Osteoblast (primary cell): Measurements from ENCODE around the gene ETS2. TPM values are rescaled to one million over a fixed set of nuclear protein-coding genes. Genes with fewer than 3 reads are reported as not detected.

Experiments
- DNase-seq: peaks from one replicate; pipeline ENCODE4 v3.0.0; 2011; ENCODE audit warnings: low spot score, mixed read lengths; ENCODE audit not compliant: insufficient read length; ENCODE audit errors: missing footprints
- H2AFZ ChIP-seq: 2 replicates; pipeline ENCODE4 v1.6.0; 2011; ENCODE audit warnings: mild to moderate bottlenecking, low read length
- H3K27ac ChIP-seq: 2 replicates; pipeline ENCODE4 v1.5.1; 2011; ENCODE audit warnings: mild to moderate bottlenecking, low read depth, low read length, moderate library complexity
- H3K27me3 ChIP-seq: 2 replicates; pipeline ENCODE4 v1.6.0; 2012; ENCODE audit warnings: mild to moderate bottlenecking, control low read depth, inconsistent platforms, low read length, moderate library complexity; ENCODE audit not compliant: insufficient read depth
- H3K36me3 ChIP-seq: 2 replicates; pipeline ENCODE4 v1.5.1; 2011; ENCODE audit warnings: mild to moderate bottlenecking, low read length, control low read depth, moderate library complexity; ENCODE audit not compliant: insufficient read depth
- H3K4me1 ChIP-seq: 2 replicates; pipeline ENCODE4 v1.5.1; 2011; ENCODE audit warnings: mild to moderate bottlenecking, low read length, control low read depth, moderate library complexity; ENCODE audit not compliant: insufficient read depth
- H3K4me2 ChIP-seq: 2 replicates; pipeline ENCODE4 v1.6.0; 2011; ENCODE audit warnings: mild to moderate bottlenecking, low read length; ENCODE audit not compliant: insufficient read depth
- H3K4me3 ChIP-seq: fragments of 200-600 bp; sonication (generic); 3 replicates; pipeline ENCODE4 v1.5.1; 2012; ENCODE audit warnings: mild to moderate bottlenecking, low read length, inconsistent platforms; ENCODE audit not compliant: insufficient read depth
- H3K79me2 ChIP-seq: 2 replicates; pipeline ENCODE4 v1.6.0; 2012; ENCODE audit warnings: mild to moderate bottlenecking, low read length, control low read depth, inconsistent platforms; ENCODE audit not compliant: insufficient read depth
- H3K9me3 ChIP-seq: 2 replicates; pipeline ENCODE4 v1.5.1; 2011; ENCODE audit warnings: low read depth, low read length, control low read depth
- H4K20me1 ChIP-seq: 2 replicates; pipeline ENCODE4 v1.6.0; 2012; ENCODE audit warnings: mild to moderate bottlenecking, low read length, control low read depth; ENCODE audit not compliant: insufficient read depth
- CTCF ChIP-seq: IDR thresholded peaks from 2 replicates; pipeline ENCODE4 v1.5.1; 2011; ENCODE audit warnings: mild to moderate bottlenecking, low read depth, low read length, moderate library complexity; ENCODE audit errors: extremely low read depth
- total RNA-seq: library from RNA; depleted of rRNA; stranded (reverse); fragments of >200 nt; gene quantifications from 2 replicates; pipeline ENCODE4 v1.2.3, GENCODE V29; 2012

ETS2 gene
- total RNA-seq, 1 donor: 4.0 TPM

- no peak overlapping the region for H3K27ac ChIP-seq
- no peaks in the 10 kb centered on the region for H4K20me1 ChIP-seq
Measured at GRCh38 chr21:38852708-38853107, 47.0 kb downstream of the ETS2 start.

DNA sequence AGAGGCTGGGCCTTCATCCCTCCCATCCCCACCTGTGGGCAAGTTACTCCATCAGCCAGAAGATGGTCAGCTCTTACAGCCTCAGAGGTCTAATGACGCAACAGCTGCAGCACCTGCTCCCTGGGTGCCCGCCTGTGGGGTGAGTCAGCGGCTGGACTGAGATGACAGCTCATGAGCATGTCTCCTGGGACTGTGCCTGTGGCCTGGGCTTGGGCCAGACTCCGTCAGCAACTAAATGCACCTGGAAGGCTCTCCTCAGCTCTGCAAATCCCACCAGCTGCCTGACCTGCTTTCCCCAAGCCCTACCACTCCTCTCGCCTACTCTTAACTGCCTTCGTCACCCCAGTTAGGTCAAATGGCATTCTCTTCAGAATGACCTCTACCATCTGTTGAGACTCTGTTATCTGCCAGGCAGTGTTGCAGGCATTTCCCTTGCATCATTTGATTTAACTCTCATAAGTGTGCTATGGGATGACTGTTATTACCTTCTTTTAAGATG, 47.7 kb downstream of the ETS2 start:
- no peak overlapping the region for H3K4me3 ChIP-seq
- H4K20me1 ChIP-seq: no peaks in the 10 kb centered on the region
- DNase-seq: peak; percentile 81
- H3K27ac ChIP-seq: no peak overlapping the region
- peaks cover 11% of the 10 kb centered on the region for H3K4me1 ChIP-seq
- TF ChIP-seq CTCF: no peak
- H3K27me3 ChIP-seq: no peaks in the 10 kb centered on the region
- H3K36me3 ChIP-seq: no peaks in the 10 kb centered on the region
- no peaks in the 10 kb centered on the region for H3K79me2 ChIP-seq
- H2AFZ ChIP-seq: no peak overlapping the region
- no peak overlapping the region for H3K4me2 ChIP-seq
- H3K9me3 ChIP-seq: no peaks in the 10 kb centered on the region

More at GRCh38 chr21:38852708-38853107, 47.0 kb downstream of the ETS2 start:
- Histone ChIP-seq H3K4me3 (no peak overlapping the region), H3K79me2 (no peaks in the 10 kb centered on the region), H3K4me1 (peaks cover 11% of the 10 kb centered on the region), H3K36me3 (no peaks in the 10 kb centered on the region), H3K4me2 (no peak overlapping the region), H2AFZ (no peak overlapping the region), H3K9me3 (no peaks in the 10 kb centered on the region), H3K27me3 (no peaks in the 10 kb centered on the region)
- TF ChIP-seq CTCF: no peak
- no peak for DNase-seq

- peaks cover 11% of the 10 kb centered on the region for H3K4me1 ChIP-seq
- no peaks in the 10 kb centered on the region for H3K27me3 ChIP-seq
- no peak overlapping the region for H3K4me3 ChIP-seq
- H3K36me3 ChIP-seq: no peaks in the 10 kb centered on the region
- H4K20me1 ChIP-seq: no peaks in the 10 kb centered on the region
- no peaks in the 10 kb centered on the region for H3K9me3 ChIP-seq
- H2AFZ ChIP-seq: no peak overlapping the region
- DNase-seq: no peak
- no peak overlapping the region for H3K4me2 ChIP-seq
- H3K27ac ChIP-seq: no peak overlapping the region
- no peaks in the 10 kb centered on the region for H3K79me2 ChIP-seq
- TF ChIP-seq CTCF: no peak
Measured at GRCh38 chr21:38857152-38857825, 51.6 kb downstream of the ETS2 start.

- H3K79me2 ChIP-seq: no peaks in the 10 kb centered on the region
- H3K27me3 ChIP-seq: no peaks in the 10 kb centered on the region
- no peak for DNase-seq
- H3K9me3 ChIP-seq: no peaks in the 10 kb centered on the region
- no peak for TF ChIP-seq CTCF
- peaks cover 9% of the 10 kb centered on the region for H3K4me1 ChIP-seq
- no peaks in the 10 kb centered on the region for H4K20me1 ChIP-seq
- no peak overlapping the region for H3K27ac ChIP-seq
- H2AFZ ChIP-seq: no peak overlapping the region
- no peak overlapping the region for H3K4me2 ChIP-seq
- H3K36me3 ChIP-seq: no peaks in the 10 kb centered on the region
- H3K4me3 ChIP-seq: no peak overlapping the region
Measured at GRCh38 chr21:38858026-38858811, 52.5 kb downstream of the ETS2 start.
